Sciatic nerve (tissue), 2 donors: ENCODE measurements around the gene MST1R. TPM values are rescaled to one million over a fixed set of nuclear protein-coding genes. Genes with fewer than 3 reads are reported as not detected.

ENCODE experiments used
- ATAC-seq: fragments of 200-7000 bp; cut with Tn5 transposase; one replicate; pipeline ENCODE4 v1.9.1; 2020; ENCODE audit warnings: mild to moderate bottlenecking, moderate library complexity
- DNase-seq: peaks from one replicate; pipeline ENCODE4 v3.0.0-alpha.2; 2020; ENCODE audit warnings: low spot score
- intact Hi-C: fragments of 100-400 bp; cut with DNase I; formaldehyde crosslinking; loops from one replicate; pipeline ENCODE4 v1.14.2; 2022
- total RNA-seq: library from RNA; stranded (reverse); fragmentation: NEBNext Ultra II Directional; extraction: Animal tissue kit (Norgen Biotek cat#: 25700); gene quantifications from one replicate; pipeline ENCODE4 v1.2.1, GENCODE V29; 2021
- donor health status: DM: no; HTN: no; CAD: no.
- donor health status: DM: no; HTN: no; CAD: no.

The MST1R gene
- total RNA-seq, 1 donor from 2014 or later = 2.7 TPM

DNA sequence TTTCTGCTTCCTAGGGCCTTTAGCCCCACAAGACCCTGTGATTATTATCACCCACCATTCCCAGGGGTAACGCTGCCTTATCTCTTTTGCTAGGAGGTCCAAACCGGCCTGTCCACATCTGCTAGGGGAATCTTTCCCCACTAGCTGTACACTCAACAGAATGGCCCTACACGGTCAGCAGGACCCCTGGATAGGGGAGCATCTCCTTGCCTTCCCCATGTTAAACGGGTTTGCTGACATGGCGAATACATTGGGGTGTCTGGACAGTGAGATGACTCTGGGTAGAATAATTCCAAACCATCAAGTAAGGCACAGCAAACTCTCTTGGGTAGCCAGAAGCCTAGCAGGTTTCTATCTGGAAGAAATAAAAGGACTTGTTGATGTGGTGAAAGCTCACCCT lies 48.0 kb downstream of the MST1R start:
- no peak for ATAC-seq
- DNase-seq = no peak
- intact Hi-C loops = no loop called here

- DNase-seq = no peak
- no peak for ATAC-seq
- intact Hi-C loops = no loop called here
Measured at GRCh38 chr3:49845694-49846093, 58.0 kb downstream of the MST1R start.

DNA sequence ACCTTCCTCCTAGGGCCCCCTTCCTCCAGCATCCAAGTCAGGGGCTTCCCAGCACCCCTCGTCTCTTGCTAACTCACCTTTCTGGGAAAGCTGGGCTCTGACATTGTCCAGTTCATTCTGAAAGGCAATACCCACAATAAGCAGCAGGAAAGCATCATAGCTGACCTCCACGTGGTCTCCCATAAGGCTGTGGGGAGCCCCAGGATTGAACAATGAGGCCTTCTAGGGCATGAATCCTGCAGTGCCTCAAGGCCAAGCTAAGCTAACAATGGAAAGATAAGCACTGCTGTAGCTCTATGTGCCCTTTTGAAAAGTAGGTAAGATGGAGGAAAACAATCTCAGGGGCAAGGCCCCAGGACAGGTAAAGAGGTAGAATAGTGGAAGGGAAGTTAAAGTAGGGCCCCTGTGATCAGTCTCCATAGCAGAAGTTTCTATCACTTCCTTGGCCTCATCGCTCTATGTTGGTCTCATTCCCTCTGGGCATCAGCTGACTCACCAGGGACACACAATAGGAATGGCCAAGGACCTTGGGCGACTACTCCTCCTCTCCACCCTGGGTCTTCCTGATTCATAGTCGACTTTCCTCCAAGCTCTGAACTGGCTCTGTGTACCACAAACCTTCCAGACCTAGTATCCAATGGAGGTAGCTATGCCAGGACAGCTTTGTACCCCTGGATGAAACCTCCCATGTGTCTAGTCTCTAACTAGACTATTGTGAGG lies 59.0 kb downstream of the MST1R start:
- DNase-seq (no peak), ATAC-seq (no peak)
- intact Hi-C loops = no loop called here

DNA sequence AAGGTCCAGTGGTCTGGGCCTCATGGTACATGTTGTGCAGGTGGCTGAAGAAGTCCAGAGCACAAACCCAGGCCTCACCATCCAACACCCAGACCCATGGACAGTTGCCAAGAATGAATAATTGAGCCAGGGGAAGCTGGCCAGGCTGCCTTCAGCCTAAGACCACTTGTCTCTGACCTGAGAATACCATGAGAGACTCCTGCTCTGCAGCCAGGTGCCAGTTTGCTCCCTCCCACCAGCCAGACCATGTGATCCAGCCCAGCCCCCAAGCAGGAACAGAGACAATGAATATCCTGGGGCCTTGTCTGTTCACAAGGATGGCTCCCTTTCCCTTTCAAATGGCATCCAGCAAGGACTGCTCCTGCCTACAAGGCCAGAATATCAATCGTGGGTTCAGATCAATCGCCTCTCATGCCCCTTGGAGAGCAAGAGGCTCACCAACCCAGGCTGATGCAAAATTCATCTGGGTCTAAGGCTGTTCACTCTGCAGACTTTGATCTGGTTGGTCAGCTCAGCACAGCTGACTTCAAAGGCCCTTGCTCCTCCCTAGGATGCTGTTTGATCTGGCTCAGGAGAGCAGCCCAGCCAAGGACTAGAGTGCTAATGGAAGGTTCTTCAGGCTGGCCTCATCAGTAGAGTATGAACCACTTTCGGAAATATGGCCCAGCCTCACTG lies 60.7 kb downstream of the MST1R start:
- intact Hi-C loops = no loop called here
- DNase-seq (no peak), ATAC-seq (no peak)

DNA sequence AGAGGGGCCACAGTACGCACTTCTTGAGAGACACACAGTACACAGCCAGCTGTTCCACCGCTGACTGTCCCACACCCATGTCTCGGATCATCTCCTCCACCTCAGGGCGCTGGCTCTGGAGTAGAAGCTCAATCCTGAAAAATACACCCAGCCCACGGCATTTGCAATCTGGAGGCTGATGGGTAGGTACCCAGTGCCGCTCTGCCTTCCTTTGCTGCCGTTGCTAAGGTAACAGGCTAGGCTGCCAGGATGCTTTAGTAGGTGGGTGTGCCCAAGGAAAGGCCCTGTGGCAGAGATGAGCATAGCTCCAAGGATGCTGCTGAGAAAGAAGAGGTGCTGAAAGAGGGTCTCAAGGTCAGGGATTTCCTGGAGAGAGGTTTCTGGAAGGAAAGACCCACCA lies 61.9 kb downstream of the MST1R start:
- ATAC-seq (no peak), DNase-seq (no peak)
- intact Hi-C loops = no loop called here

- no peak for ATAC-seq
- no peak for DNase-seq
- intact Hi-C loops = no loop called here
Measured at GRCh38 chr3:49841126-49841696, 62.5 kb downstream of the MST1R start.

GRCh38 chr3:49840388-49840787 lies 63.3 kb downstream of the MST1R start:
- intact Hi-C loops = no loop called here
- DNase-seq (no peak), ATAC-seq (peak; percentile 5)

DNA sequence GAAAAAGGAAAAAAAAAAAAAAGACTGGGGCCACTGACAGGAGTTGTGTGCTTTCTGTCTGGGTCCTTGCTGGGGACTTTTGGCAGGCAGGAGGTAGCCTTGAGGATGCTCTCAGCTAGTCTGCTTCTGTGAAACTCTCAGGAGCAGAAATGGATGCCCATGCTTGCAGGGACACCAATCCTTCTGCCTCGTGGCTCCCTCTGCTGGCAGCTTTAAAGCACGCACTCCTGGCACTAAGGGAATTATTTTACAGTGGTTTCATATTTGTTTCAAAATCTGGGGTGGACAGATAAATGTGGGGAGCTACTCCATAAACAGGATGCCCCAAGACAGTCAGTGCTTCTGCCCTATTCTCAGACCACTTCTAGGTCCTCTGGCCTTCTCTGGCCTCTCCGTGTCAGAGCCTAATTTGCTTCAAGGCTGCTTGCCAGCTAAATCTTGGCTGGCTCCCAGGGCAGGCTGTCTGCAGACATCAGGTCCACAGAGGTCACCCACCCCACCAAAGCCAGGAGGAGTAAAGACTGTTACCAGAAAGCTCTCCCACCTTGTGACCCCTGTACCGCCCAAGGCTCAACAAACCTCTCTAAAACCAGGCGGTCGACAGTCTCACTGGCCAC lies 64.4 kb downstream of the MST1R start:
- ATAC-seq (peak; percentile 91), DNase-seq (peak; percentile 92)
- intact Hi-C loops = loop anchor here (1.0 kb wide), 1 partner anchor 37 kb away; no protein-coding TSS in a partner anchor

Other genes starting within 250 kb of the MST1R start
- 51.0 TPM for gene APEH, start 229.5 kb downstream of the MST1R start, total RNA-seq
- 20.6 TPM for gene MST1, start 214.4 kb downstream of the MST1R start, total RNA-seq
- gene RNF123, start 214.3 kb downstream of the MST1R start, total RNA-seq = 37.9 TPM
- gene AMIGO3, start 184.2 kb downstream of the MST1R start, total RNA-seq = not detected
- gene GMPPB, start 179.9 kb downstream of the MST1R start, total RNA-seq = 22.0 TPM
- 47.6 TPM for gene IP6K1, start 117.3 kb downstream of the MST1R start, total RNA-seq
- 1.6 TPM for gene CDHR4, start 104.0 kb downstream of the MST1R start, total RNA-seq
- gene INKA1, start 100.6 kb downstream of the MST1R start, total RNA-seq = 7.3 TPM
- gene UBA7, start 89.9 kb downstream of the MST1R start, total RNA-seq = 73.9 TPM
- 4.2 TPM for gene TRAIP, start 47.3 kb downstream of the MST1R start, total RNA-seq
- gene CAMKV, start 34.0 kb downstream of the MST1R start, total RNA-seq = not detected
- gene MON1A, start 25.9 kb upstream of the MST1R start, total RNA-seq = 9.2 TPM
- gene RBM6, start 36.3 kb upstream of the MST1R start, total RNA-seq = 148 TPM
- gene RBM5, start 185.0 kb upstream of the MST1R start, total RNA-seq = 231 TPM